Measurements from ENCODE around the gene BRCA1.

- TF ChIP-seq CTCF (conservative IDR thresholded peaks at IDR 0.05 in 1 of 2, IDR thresholded peaks at IDR 0.05 in 1 of 2; ENCODE audit: low read depth in 1 of 2, low read length in 2 of 2) = no peak
- TF ChIP-seq EZH2 (IDR thresholded peaks at IDR 0.05; ENCODE audit: low read length, missing control alignments) = no peak
Measured at GRCh38 chr17:43070257-43070656, 54.9 kb downstream of the BRCA1 start.

All from fibroblast of lung (primary cell).